NCI-H526 treated with DMSO at 0.1 percent for 48 hours (cell line): ENCODE results near the gene FSHR.

Source experiments
- DNase-seq: peaks from one replicate; lab custom pipeline; 2025; lab: John Stamatoyannopoulos, UW

The FSHR gene

DNA sequence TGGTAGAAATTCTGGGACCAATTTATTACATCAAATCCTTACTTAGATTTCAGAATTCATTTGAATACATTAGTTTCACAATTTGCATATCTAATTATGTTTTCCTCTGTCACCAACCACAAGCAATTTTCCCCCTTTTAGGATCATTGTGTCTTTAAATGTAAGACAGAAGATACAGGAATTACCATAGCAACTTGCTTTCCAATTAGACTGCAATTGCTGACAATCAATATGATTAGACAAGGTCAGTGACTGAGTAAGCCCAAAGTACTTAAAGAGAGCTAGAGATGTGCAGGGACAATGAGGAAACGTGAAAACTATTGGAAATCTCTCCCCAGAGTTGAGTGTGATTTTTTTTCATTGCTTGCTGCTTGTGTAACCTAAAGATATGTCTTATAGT is 121.4 kb downstream of the FSHR start:
- DNase-seq, result no peak

DNA sequence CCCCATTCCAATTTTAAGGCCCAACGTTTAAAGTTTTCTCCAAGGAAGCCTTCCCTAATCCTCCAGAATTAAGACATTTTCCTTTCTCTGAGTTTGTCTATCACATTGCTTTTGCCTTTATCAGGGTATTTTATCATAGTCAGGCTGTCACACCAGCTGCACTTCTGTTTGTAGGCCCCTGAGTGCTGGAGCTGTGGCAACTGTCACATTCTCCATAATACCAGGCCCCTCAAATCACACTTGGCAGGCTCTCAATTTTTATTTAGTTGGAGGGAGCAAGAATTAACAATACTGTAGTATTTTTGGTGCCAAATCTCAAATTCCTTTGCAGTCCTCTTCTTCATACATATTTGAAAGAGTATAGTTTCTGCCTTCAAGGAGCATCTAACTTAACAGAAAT is 122.2 kb downstream of the FSHR start:
- DNase-seq, result no peak

GRCh38 chr2:49029406-49029805 is 124.9 kb downstream of the FSHR start:
- DNase-seq, result no peak

GRCh38 chr2:49028101-49028500 is 126.2 kb downstream of the FSHR start:
- no peak for DNase-seq

DNA sequence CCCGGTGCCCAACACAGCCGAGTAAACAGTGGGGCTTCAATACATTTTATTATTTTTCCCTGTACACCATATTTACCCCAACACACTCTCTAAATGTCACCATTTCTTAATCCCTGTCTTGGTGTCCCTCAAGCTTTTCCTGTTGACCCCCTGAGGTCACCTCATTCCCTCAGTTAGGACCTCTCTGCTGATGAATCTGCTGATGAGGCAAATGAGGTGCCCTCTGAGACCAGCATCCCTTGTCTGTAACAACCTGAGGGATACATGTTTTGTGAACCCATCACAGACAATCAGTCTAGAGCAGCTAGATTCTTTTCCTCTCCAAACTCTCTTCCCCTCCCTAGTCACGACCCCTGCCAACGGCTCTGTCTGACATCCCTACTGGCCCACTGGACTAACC is 127.6 kb downstream of the FSHR start:
- DNase-seq, result no peak

GRCh38 chr2:49021271-49021670 is 133.0 kb downstream of the FSHR start:
- no peak for DNase-seq

- no peak for DNase-seq
Observed at GRCh38 chr2:49005261-49005660, 149.1 kb downstream of the FSHR start.

DNA sequence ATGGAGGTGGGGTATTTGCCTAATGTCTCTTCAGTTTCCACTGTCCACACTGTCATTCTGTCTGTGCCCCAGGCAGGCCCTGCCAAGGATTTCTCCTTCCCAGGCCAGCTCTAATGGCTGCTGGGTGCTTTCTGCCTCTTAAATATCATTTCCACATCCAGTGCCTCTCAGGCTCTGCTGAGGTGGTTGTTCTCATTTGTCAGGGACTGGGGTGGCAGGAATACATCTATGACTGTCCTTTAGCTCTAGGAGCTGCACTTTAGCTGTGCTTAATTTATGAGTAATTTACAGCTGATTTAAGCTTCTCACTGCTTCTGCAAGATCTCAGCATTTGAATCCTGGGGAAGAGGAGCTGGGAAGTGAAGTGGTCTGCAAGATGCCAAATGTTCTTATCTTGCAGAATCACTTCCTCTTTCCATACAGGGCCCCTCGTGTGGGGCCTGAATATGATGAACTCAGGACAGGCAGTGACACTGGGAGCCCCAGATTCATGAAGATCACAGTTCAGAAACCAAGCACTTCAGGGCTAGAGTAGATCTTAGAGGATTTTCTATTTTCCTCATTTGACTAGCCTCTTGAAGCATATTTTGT is 150.2 kb downstream of the FSHR start:
- no peak for DNase-seq

DNA sequence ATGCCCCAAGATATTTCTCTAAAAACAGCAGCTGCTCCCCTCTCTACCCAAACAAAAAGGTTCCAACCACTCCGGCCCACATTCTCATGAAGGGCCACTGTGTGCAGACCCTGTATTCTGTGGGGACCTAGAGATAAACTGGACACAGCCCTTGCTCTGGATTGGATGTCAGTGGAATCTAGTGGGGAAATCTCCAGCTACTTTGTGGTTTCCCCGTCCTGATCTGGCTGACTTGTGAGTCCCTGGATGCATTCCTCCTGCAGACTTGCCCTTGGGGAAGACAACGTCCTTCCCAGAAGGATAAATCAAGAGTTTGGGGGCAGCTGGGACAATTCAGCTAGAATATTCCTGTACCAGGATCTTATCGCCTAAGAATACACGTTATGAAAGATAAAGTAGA is 151.1 kb downstream of the FSHR start:
- DNase-seq, result no peak

DNA sequence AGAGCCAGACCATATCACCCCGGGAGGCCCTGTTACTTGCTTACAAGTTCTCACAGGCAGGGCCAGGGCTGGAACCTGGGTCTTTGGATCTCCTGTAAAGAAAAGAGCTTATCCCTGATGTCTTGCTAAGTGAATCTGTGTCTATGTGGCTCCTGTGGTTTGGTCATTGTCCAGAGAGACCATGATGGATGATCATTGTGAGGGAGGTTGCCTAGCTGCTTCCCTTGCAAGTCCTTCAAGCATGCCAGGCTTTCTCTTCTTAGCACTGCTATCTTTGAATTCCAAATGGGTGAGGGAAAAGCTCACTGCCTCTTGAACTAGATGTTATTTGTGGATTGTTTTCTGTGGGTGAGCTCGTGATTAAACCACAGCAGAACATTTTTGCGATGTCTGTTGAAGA is 151.6 kb downstream of the FSHR start:
- DNase-seq, result no peak

DNA sequence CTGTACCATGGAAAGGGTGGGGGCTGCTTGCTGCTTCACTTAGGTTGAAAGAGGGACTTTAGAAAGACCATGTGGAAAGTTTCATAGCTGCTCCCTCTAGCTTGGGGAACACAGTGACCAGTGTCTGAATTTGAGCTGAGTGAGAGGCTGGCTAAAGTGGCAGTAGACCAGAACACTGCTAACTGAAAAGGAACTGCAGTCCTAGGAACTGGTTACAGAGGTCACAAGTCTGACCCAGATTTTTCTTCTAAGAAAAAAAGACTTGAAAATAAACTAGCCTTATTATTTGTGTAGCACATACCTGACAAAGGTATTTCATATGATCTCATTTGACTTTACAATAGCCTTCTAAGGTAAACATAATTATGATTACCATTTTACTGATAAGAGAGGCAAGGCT is 153.6 kb downstream of the FSHR start:
- DNase-seq, result peak; percentile 19

DNA sequence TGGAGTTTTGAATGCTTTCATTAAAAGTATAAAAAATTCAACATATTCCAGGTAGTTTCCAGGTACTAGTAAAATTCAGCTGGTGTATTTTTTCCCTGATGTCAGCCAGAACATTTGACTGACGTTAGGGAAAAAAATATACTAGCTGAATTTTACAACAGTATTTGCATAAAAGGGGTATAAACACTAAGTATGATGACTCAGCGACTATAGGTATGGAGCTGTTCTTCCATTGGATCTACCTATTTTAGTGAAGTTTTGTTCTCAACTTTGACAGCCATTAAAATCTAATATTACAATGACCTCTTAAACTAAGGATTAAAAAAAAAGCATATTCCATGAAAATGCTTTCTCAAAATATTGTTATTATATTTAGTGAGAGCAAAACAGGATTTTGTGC is 155.9 kb downstream of the FSHR start:
- DNase-seq, result peak; percentile 14

DNA sequence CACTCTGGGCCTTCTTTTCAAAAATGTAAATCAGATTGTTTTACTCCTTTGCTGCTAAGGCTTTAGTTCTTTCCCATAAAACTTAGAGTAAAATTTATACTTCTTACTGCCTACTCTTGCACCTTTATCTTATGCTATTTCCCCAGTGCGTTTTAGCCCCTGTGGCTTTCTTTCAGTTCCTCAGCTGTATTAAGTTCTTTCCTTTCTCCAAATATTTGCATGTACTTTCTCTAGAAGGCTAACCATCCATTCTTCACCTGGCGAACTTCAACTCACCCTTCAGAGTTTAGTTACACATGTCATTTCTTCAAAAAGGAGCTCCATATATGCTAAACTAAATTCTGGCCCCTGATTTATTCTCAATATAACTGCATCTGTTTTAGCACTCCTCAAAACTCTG is 160.7 kb downstream of the FSHR start:
- no peak for DNase-seq

DNA sequence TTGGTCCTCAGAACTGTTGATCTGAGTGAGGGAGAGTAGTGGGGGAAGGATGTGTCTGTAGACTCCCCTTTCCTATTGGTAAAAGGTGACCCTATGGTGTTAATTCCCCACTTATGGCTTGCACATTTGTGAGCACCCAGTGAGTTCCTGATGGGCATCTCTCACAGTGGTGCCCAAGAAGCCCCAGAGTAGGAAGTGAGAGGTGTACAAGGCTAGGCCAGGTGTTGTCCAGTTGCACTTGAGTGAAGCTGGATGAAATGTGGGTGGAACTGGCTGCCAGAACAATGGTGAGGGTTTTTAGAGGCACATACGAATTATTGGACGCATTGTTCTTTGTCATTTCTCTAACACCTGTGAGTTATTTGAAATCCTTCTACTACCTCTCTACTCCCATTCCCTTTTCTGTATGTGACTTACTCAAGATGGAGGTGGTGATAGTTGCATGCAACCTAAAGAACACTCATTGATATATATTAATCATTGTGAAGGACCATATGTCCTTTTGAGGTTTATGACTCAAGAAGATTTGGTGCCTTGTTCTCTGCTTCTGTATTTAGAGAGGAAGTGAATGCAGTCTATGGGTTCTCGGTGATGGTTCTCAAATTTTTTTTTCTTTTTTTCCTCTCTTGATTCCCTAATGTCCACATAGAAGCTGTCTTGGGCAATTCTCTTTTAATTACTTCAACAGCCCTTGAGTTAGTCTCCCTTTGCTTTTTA is 162.7 kb downstream of the FSHR start:
- DNase-seq, result no peak

GRCh38 chr2:48984922-48985321 is 169.4 kb downstream of the FSHR start:
- no peak for DNase-seq

GRCh38 chr2:48983551-48983950 is 170.8 kb downstream of the FSHR start:
- no peak for DNase-seq

DNA sequence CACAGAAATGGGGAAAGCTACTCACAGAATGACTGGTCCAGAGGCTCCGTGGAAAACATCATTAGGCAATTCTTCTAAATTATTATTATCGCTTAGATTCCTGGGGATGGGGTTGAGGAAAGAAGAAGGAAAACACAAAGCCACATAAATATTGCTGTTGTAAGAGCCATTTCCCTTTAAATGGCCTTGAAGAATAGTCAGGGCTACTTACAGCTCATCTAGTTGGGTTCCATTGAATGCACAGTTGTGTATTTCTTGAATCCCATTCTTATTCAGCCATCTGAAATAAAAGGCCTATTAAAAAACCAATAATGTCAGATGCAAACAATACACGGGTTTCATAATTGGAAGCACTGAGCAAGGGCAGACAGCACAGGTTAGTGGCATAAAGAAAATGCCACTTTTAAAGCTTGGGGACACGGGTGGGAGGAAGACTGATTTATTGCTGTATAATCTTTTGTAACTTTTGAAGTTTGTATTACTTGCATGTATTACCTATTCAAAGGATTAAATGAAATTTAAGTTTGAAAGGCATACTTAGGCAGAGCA is 171.4 kb downstream of the FSHR start:
- DNase-seq, result no peak

DNA sequence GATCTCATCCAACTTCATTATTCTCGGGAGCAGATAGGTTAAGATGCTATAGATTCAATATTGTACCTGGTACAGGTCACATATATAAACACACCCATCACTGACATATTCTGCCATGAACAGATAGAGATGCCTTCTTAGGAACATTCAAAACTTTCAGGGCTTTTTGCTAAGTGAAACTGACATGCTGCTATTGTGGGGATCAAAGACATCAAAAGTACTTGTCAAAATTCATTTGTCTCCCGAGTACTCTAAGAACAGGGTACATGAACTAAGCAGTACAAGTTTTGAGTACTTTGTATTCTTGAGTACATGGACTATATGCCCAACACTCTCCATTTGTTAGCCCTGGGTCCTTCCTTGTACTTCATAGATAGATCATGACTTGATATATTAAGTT is 173.5 kb downstream of the FSHR start:
- DNase-seq, result no peak

DNA sequence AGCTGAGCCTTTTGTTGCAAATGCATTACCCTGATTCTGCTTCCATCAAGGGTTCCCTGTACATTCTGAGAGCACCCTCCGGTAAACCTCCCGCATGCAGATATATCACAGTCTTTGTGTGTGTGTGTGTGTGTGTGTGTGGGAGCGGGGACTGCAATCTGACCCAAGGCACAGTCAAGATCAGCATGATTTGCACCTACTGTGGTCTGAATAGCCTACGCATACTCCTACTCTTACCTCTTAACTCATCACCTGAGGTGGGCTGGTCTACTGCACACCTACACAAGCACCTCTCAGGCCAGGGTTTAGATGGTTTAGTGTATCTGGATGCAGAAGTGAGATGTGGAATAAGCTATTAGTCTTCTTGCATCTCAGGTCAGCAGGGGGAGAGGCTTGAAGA is 174.6 kb downstream of the FSHR start:
- no peak for DNase-seq

- DNase-seq, result no peak
Observed at GRCh38 chr2:48978131-48978530, 176.2 kb downstream of the FSHR start.

DNA sequence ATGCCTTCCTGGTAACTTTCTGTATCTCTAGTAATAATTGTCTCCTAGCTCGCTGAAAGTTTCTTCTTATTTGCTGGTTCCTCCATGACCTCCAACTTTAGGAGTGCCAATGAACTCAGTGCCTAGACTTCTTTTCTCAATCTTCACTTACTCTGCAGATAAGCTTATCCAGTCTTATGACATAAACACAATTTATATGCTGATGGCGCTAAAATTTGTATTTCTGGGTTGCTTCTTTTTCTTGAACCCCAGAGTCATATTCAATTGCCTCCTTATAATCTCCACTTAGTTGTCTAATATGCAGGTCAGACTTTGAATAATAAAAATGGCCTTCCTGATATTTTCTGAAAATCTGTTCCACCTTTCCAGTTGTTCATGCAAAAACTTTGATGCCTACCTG is 182.5 kb downstream of the FSHR start:
- no peak for DNase-seq

- no peak for DNase-seq
Observed at GRCh38 chr2:48968011-48968410, 186.3 kb downstream of the FSHR start.

DNA sequence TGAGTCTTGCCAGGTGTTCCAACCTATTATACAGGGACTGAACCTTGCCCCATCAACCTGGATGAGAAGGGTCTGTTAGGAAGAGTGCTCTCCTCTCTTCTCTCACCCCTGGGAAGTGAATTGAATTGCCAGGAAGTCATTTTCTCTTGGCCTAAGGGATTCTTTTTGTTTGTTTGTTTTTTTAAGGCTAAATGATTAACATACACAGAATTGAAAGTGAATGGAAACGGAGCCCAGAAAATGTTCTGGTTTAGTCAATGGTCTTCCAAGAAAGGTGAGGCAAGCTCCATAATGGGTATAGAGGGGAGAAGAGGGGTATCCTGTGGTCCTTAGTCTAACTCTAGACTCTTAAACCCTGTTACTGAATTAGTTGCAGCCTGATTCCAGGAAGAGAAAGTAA is 189.1 kb downstream of the FSHR start:
- no peak for DNase-seq

- no peak for DNase-seq
Observed at GRCh38 chr2:48961009-48961408, 193.3 kb downstream of the FSHR start.
